Naive thymus-derived CD4-positive, alpha-beta T cell (primary cell): ENCODE data around the gene CAPS. TPM values are rescaled to one million over a fixed set of nuclear protein-coding genes. Genes with fewer than 3 reads are reported as not detected.

Experiments
- polyA plus RNA-seq, 2 donors: library from polyadenylated mRNA; unstranded; fragments of 300-500 nt; fragmentation: Illumina TruSeq; gene quantifications; one replicate each; pipeline ENCODE4 v1.2.3, GENCODE V29; 2021
- total RNA-seq, 6 experiments: library from RNA in 5 of 6; stranded (reverse) in 5 of 6; gene quantifications; 1 replicate in 5 of 6; 2 replicates in 1 of 6; pipeline ENCODE4 v1.2.3 and lab custom pipeline; 2021 to 2026

CAPS gene
- total and polyA plus RNA-seq, 7 experiments from 2014 or later: 1.6 to 80.6 (median 45.2) TPM

Other genes with a start within 250 kb of the CAPS start
- gene MICOS13, start 233.7 kb upstream of the CAPS start, total RNA-seq: 10 to 100 TPM; 26.1 to 49.3 (median 38.4) TPM
- 100 to 1,000 TPM in 1 of 2 donors, 10 to 100 TPM in 1; 76.8 to 109 TPM for gene MICOS13, start 233.7 kb upstream of the CAPS start, polyA plus RNA-seq
- gene HSD11B1L, start 233.2 kb upstream of the CAPS start, total RNA-seq: 1 to 10 TPM; 2.8 to 5.2 (median 3.6) TPM
- gene HSD11B1L, start 233.2 kb upstream of the CAPS start, polyA plus RNA-seq: 1 to 10 TPM; 8.4 to 9.6 TPM
- 1,000 to 10,000 TPM in 3 of 5 experiments, 100 to 1,000 TPM in 2; 865 to 1,786 (median 1,037) TPM for gene RPL36, start 224.0 kb upstream of the CAPS start, total RNA-seq
- 1,000 to 10,000 TPM; 2,342 to 2,564 TPM for gene RPL36, start 224.0 kb upstream of the CAPS start, polyA plus RNA-seq
- 100 to 1,000 TPM in 1 of 5 experiments, 10 to 100 TPM in 4; 62.8 to 102 (median 74.8) TPM for gene LONP1, start 194.1 kb upstream of the CAPS start, total RNA-seq
- 10 to 100 TPM; 20.0 to 60.0 TPM for gene LONP1, start 194.1 kb upstream of the CAPS start, polyA plus RNA-seq
- gene CATSPERD, start 193.6 kb upstream of the CAPS start, total RNA-seq: under 1 TPM in 1 of 5 experiments, not detected in 4; 0.07 TPM
- not detected for gene CATSPERD, start 193.6 kb upstream of the CAPS start, polyA plus RNA-seq
- 1 to 10 TPM; 4.7 to 8.6 (median 6.5) TPM for gene PRR22, start 129.5 kb upstream of the CAPS start, total RNA-seq
- gene PRR22, start 129.5 kb upstream of the CAPS start, polyA plus RNA-seq: under 1 TPM in 1 of 2 donors, not detected in 1; 0.20 TPM
- gene DUS3L, start 123.1 kb upstream of the CAPS start, total RNA-seq: 100 to 1,000 TPM in 2 of 5 experiments, 10 to 100 TPM in 3; 53.2 to 179 (median 82.7) TPM
- 10 to 100 TPM; 33.1 to 56.5 TPM for gene DUS3L, start 123.1 kb upstream of the CAPS start, polyA plus RNA-seq
- gene NRTN, start 109.2 kb upstream of the CAPS start, total RNA-seq: 1 to 10 TPM in 1 of 5 experiments, under 1 TPM in 3, not detected in 1; 0.19 to 1.0 (median 0.81) TPM
- under 1 TPM; 0.21 to 0.64 TPM for gene NRTN, start 109.2 kb upstream of the CAPS start, polyA plus RNA-seq
- gene FUT6, start 74.6 kb upstream of the CAPS start, total RNA-seq: not detected
- gene FUT6, start 74.6 kb upstream of the CAPS start, polyA plus RNA-seq: not detected
- gene FUT3, start 62.8 kb upstream of the CAPS start, total RNA-seq: under 1 TPM in 2 of 5 experiments, not detected in 3; 0.29 to 0.45 TPM
- not detected for gene FUT3, start 62.8 kb upstream of the CAPS start, polyA plus RNA-seq
- gene FUT5, start 43.7 kb upstream of the CAPS start, total RNA-seq: 1 to 10 TPM in 2 of 5 experiments, under 1 TPM in 1, not detected in 2; 0.24 to 6.2 (median 2.5) TPM
- gene FUT5, start 43.7 kb upstream of the CAPS start, polyA plus RNA-seq: not detected
- gene NDUFA11, start 10.5 kb upstream of the CAPS start, total RNA-seq: 100 to 1,000 TPM; 108 to 241 (median 135) TPM
- 100 to 1,000 TPM; 381 to 415 TPM for gene NDUFA11, start 10.5 kb upstream of the CAPS start, polyA plus RNA-seq
- 10 to 100 TPM; 13.1 to 39.4 (median 27.8) TPM for gene VMAC, start 9.4 kb upstream of the CAPS start, total RNA-seq
- 1 to 10 TPM; 6.3 to 7.0 TPM for gene VMAC, start 9.4 kb upstream of the CAPS start, polyA plus RNA-seq
- 100 to 1,000 TPM in 1 of 5 experiments, 10 to 100 TPM in 4; 88.3 to 104 (median 94.0) TPM for gene RANBP3, start 63.9 kb downstream of the CAPS start, total RNA-seq
- gene RANBP3, start 63.9 kb downstream of the CAPS start, polyA plus RNA-seq: 10 to 100 TPM in 1 of 2 donors, 1 to 10 TPM in 1; 7.0 to 12.4 TPM
- 10 to 100 TPM in 1 of 5 experiments, 1 to 10 TPM in 4; 4.0 to 18.4 (median 8.4) TPM for gene RFX2, start 196.2 kb downstream of the CAPS start, total RNA-seq
- gene RFX2, start 196.2 kb downstream of the CAPS start, polyA plus RNA-seq: 1 to 10 TPM; 3.8 to 8.0 TPM
- not detected for gene ACSBG2, start 221.4 kb downstream of the CAPS start, total RNA-seq
- not detected for gene ACSBG2, start 221.4 kb downstream of the CAPS start, polyA plus RNA-seq